A673 (cell line): ENCODE results near the gene KISS1.

Experiments used
- CTCF ChIP-seq: fragments of 300-800, 200-600 bp; sonication (generic); conservative IDR thresholded peaks from 2 replicates; pipeline ENCODE4 v1.5.1; 2017; ENCODE audit warnings: low read depth, mild to moderate bottlenecking, antibody characterized with exemption, low read length, moderate library complexity, mixed read lengths
- EZH2 ChIP-seq: fragments of 200-600 bp; sonication (generic); IDR thresholded peaks from 2 replicates; pipeline ENCODE4 v1.6.1; 2017; ENCODE audit warnings: borderline replicate concordance, low read depth, mild to moderate bottlenecking, mixed read lengths, antibody characterized with exemption, low read length; ENCODE audit not compliant: poor library complexity, severe bottlenecking

- TF ChIP-seq CTCF (no peak), EZH2 (no peak)
These were observed 6.2 kb upstream of the KISS1 start for GRCh38 chr1:204202481-204202880.
